NCI-H2029 treated with DMSO at 0.1 percent for 48 hours (cell line): ENCODE results near the gene MTMR12.
"Not testable (repeated sequence)": the region's sequence is repeated elsewhere in the genome, so short reads cannot be mapped to it uniquely, and the experiment has no call there.

Experiments used
- DNase-seq: peaks from one replicate; lab custom pipeline; 2025; lab: John Stamatoyannopoulos, UW

Gene MTMR12

GRCh38 chr5:32325616-32326015 lies 12.9 kb upstream of the MTMR12 start:
- no peak for DNase-seq

GRCh38 chr5:32325062-32325461 lies 12.3 kb upstream of the MTMR12 start:
- DNase-seq: no peak

- no peak for DNase-seq
These were observed 11.0 kb upstream of the MTMR12 start for GRCh38 chr5:32323741-32324140.

GRCh38 chr5:32322882-32323281 lies 10.1 kb upstream of the MTMR12 start:
- DNase-seq: no peak

- not testable (repeated sequence) for DNase-seq
These were observed 9.0 kb upstream of the MTMR12 start for GRCh38 chr5:32321787-32322186.

- no peak for DNase-seq
These were observed 7.8 kb upstream of the MTMR12 start for GRCh38 chr5:32320576-32320975.

GRCh38 chr5:32319926-32320543 lies 7.3 kb upstream of the MTMR12 start:
- DNase-seq: no peak

- no peak for DNase-seq
These were observed 6.7 kb upstream of the MTMR12 start for GRCh38 chr5:32319392-32319791.

- DNase-seq: no peak
These were observed 4.3 kb upstream of the MTMR12 start for GRCh38 chr5:32317041-32317440.

GRCh38 chr5:32315221-32316014 lies 2.7 kb upstream of the MTMR12 start:
- DNase-seq: no peak

- DNase-seq: no peak
These were observed 1.9 kb upstream of the MTMR12 start for GRCh38 chr5:32314658-32315057.

- not testable (repeated sequence) for DNase-seq
These were observed 1.4 kb upstream of the MTMR12 start for GRCh38 chr5:32314152-32314488.

- no peak for DNase-seq
These were observed 543 bp downstream of the MTMR12 start for GRCh38 chr5:32312197-32312594.

GRCh38 chr5:32311404-32312196 lies 1.1 kb downstream of the MTMR12 start:
- DNase-seq: no peak

GRCh38 chr5:32309761-32310160 lies 3.0 kb downstream of the MTMR12 start:
- no peak for DNase-seq

- DNase-seq: no peak
These were observed 3.8 kb downstream of the MTMR12 start for GRCh38 chr5:32308946-32309345.

- DNase-seq: no peak
These were observed 5.0 kb downstream of the MTMR12 start for GRCh38 chr5:32307769-32308194.

- DNase-seq: no peak
These were observed 8.1 kb downstream of the MTMR12 start for GRCh38 chr5:32304622-32305021.

- no peak for DNase-seq
These were observed 9.0 kb downstream of the MTMR12 start for GRCh38 chr5:32303755-32304120.

GRCh38 chr5:32302835-32303754 lies 9.6 kb downstream of the MTMR12 start:
- DNase-seq: no peak

GRCh38 chr5:32301891-32302290 lies 10.8 kb downstream of the MTMR12 start:
- no peak for DNase-seq
